Activated CD8-positive, alpha-beta memory T cell treated with anti-CD3 and anti-CD28 coated beads, Interleukin-2, amount 50 U/mL, for 24 hours (primary cell): ENCODE measurements around the gene RNF167.
A peak's percentile ranks its signal among the peaks of the same experiment; 100 is the strongest.

Experiments used
- DNase-seq: peaks from one replicate; pipeline ENCODE4 v3.0.0-alpha.2; 2020; ENCODE audit errors: extremely low read depth

RNF167 gene

GRCh38 chr17:4978726-4979125 is 38.7 kb downstream of the RNF167 start:
- no peak for DNase-seq

- no peak for DNase-seq
Measured at GRCh38 chr17:4980644-4981216, 40.7 kb downstream of the RNF167 start.

GRCh38 chr17:4982305-4982704 is 42.2 kb downstream of the RNF167 start:
- DNase-seq, result no peak

DNA sequence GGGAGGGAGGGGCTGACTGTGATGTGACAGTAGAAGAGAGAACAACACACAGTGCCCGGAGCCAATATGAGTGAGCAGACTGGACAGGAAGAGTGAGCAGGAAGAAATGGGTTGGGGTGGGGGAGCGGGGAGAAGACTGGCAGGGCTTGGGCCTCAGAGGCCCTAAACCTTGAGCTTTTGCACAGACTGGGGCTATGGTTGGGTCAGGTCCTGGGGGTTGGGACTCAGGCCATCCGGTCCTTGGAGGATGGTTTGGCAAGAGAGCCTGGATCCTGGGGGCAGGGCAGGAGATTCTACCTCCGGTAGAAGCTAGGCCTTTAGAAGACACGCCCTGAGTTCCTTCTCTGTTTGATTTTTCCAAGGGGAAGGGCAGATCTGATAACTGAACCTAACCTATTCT is 46.3 kb downstream of the RNF167 start:
- DNase-seq, result no peak

GRCh38 chr17:4986951-4987766 is 47.1 kb downstream of the RNF167 start, which contains the start of gene CAMTA2:
CAMTA2 (minus strand) TSS chr17:4987675; CDS start chr17:4986222, 1,453 bp downstream.
- DNase-seq, result peak; percentile 70

- no peak for DNase-seq
Measured at GRCh38 chr17:4987767-4988567, 47.9 kb downstream of the RNF167 start.

DNA sequence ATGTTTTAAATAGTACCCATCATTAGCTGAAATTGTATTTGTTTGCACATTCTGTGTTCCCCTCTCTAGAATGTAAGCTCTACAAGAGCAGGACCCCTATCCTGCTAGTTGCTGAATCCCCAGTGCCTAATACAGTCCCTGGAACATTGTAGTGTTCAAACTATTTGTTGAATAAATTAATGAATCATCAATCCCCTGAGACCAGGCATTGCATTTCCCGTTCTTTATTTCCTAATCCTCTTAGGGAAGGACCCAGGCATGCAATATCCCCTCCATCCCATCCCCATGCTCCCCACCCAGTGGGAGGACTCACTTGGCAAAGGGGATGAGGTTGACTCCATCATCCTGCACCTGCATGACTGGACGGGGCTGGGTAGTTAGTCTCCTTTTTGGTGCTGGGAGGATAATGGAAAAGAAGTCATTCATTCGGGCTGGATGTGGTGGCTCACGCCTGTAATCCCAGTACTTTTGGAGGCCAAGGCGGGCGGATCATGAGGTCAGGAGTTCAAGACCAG is 54.1 kb downstream of the RNF167 start:
- no peak for DNase-seq
